HL-60 (cell line): ENCODE data around the gene LRRC38.

Experiments
- CTCF ChIP-seq: IDR thresholded peaks from one replicate; pipeline ENCODE4 v1.5.1; 2011; ENCODE audit warnings: low read length, control low read depth, inconsistent platforms; ENCODE audit not compliant: insufficient read depth
- GABPA ChIP-seq: IDR thresholded peaks from 2 replicates; pipeline ENCODE4 v1.6.1; 2012; ENCODE audit warnings: low read depth
- POLR2AphosphoS5 ChIP-seq: IDR thresholded peaks from 2 replicates; pipeline ENCODE4 v1.6.1; 2012; ENCODE audit warnings: low read depth
- REST ChIP-seq: IDR thresholded peaks from 2 replicates; pipeline ENCODE4 v1.6.1; 2012; ENCODE audit warnings: low read depth; ENCODE audit not compliant: insufficient replicate concordance
- SPI1 ChIP-seq: IDR thresholded peaks from 2 replicates; pipeline ENCODE4 v1.6.1; 2012; ENCODE audit warnings: low read depth, mild to moderate bottlenecking, borderline replicate concordance

- TF ChIP-seq CTCF (no peak), SPI1 (no peak), POLR2AphosphoS5 (no peak), REST (no peak), GABPA (no peak)
Measured at GRCh38 chr1:13432251-13432650, 81.6 kb downstream of the LRRC38 start.
